ENCODE measurements around the gene MYL3.
"Not testable (repeated sequence)": the region's sequence is repeated elsewhere in the genome, so short reads cannot be mapped to it uniquely, and the experiment has no call there.

GRCh38 chr3:46910914-46911313 is 47.7 kb upstream of the MYL3 start:
- TF ChIP-seq TAF1 (IDR thresholded peaks at IDR 0.05; ENCODE audit: borderline replicate concordance, low read depth, low read length); CTCF (IDR thresholded peaks at IDR 0.05); FOXM1 (IDR thresholded peaks at IDR 0.05; ENCODE audit: low read depth); PBX3 (IDR thresholded peaks at IDR 0.05); RCOR1 (IDR thresholded peaks at IDR 0.05; ENCODE audit: low read length); ZBTB33 (IDR thresholded peaks at IDR 0.05; ENCODE audit: borderline replicate concordance, low read depth); EP300 (IDR thresholded peaks at IDR 0.05; ENCODE audit: borderline replicate concordance in 1 of 2, low read depth in 1 of 2, low read length in 1 of 2); SIN3A (IDR thresholded peaks at IDR 0.05; ENCODE audit: borderline replicate concordance, low read depth, low read length); MEF2A (IDR thresholded peaks at IDR 0.05; ENCODE audit: borderline replicate concordance, low read depth): not testable (repeated sequence)

Measured in SK-N-SH (cell line).